Measurements from ENCODE around the gene NPIPB9.
"Not testable (repeated sequence)": the region's sequence is repeated elsewhere in the genome, so short reads cannot be mapped to it uniquely, and the experiment has no call there.

Gene NPIPB9

DNA sequence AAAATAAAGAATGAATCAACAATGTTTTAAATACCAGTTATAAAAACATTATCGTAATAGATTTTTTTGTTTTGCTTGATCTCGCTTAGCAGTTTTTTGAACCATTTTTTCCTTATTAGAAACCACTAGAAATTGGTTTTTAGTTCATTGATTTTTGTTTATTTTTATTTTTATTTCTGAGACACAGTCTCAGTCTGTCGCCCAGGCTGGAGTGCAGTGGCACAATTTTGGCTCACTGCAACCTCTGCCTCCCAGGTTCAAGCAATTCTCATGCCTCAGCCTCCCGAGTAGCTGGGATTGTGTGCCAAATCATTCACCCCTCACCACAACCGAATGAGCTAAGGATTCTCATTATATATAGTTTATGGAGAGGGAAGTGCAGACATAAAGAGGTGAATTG is at the start of gene NPIPB9:
Gene NPIPB9 (plus strand): TSS at position 301 of the 400 bp plus-strand sequence.
- not testable (repeated sequence) for H3K36me3 ChIP-seq (ENCODE audit: control insufficient read depth, insufficient read depth, low read length); H3K27ac ChIP-seq (ENCODE audit: low read depth, low read length); H3K4me3 ChIP-seq (ENCODE audit: low read depth, low read length); H3K27me3 ChIP-seq (ENCODE audit: control insufficient read depth, insufficient read depth, low read length); H3K9ac ChIP-seq (ENCODE audit: low read length); H3K9me3 ChIP-seq (ENCODE audit: control insufficient read depth, insufficient read depth, low read depth, low read length); H3K4me1 ChIP-seq (ENCODE audit: control insufficient read depth, insufficient read depth, low read length)

DNA sequence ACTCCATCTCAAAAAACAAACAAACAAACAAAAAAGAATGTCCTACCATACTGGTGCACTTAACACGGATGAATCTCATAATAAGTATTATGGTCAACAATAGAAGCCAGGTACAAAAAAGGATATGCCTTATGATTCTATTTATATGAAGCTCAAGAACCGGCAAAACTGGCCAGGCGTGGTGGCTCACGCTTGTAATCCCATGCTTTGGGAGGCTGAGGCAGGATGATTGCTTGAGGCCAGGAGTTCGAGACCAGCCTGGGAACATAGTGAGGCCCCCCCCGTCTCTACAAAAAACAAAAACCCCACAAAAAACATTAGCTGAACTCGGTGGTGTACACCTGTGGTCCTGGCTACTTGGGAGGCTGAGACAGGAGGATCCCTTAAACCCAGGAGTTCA is 47.3 kb upstream of the NPIPB9 start:
- H3K4me3 ChIP-seq (ENCODE audit: low read depth, low read length); H3K9me3 ChIP-seq (ENCODE audit: control insufficient read depth, insufficient read depth, low read depth, low read length); H3K9ac ChIP-seq (ENCODE audit: low read length); H3K27ac ChIP-seq (ENCODE audit: low read depth, low read length); H3K27me3 ChIP-seq (ENCODE audit: control insufficient read depth, insufficient read depth, low read length); H3K4me1 ChIP-seq (ENCODE audit: control insufficient read depth, insufficient read depth, low read length); H3K36me3 ChIP-seq (ENCODE audit: control insufficient read depth, insufficient read depth, low read length): not testable (repeated sequence)

DNA sequence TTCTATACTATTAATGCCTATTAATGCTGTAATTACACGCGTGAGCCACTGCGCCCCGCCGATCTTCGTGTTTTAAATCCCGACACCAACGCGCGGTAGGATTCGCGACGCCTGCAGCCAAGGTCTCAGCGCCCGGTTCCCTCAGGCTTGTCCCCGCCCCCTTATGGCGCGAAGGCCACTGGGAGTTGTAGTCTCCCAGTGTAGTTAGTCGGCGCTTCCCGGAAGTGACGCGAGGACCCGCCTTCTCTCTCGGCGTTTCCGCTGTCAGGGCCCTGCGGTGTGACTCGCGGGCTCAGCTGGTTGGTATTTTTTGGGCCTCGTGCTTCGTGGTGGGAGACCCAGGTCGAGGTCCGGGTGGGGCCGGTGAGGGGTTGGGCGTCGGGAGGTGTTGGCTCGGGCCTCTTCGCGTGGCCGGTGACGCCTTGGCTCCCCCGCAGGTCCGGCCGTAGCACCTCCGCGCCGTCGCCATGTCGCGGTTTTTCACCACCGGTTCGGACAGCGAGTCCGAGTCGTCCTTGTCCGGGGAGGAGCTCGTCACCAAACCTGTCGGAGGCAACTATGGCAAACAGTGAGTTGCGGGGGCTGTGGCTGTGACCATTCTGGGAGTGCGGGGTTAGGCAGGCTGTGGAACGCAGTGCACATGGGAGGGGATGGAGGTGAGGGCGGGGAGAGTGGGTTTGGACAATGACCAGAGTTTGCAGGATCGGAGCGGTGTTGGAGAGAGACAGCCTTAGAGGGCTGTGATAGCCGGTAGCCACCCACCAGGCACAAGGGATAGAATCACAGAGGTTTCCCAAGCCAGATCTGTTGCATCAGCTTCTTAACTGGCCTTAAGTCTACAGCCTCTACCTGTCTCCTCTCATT is 40.1 kb upstream of the NPIPB9 start, which contains the start of gene EIF3C:
Gene EIF3C (plus strand): TSS at position 245 of the 864 bp plus-strand sequence. CDS start 223 bp downstream, at position 468.
- H3K9me3 ChIP-seq (ENCODE audit: control insufficient read depth, insufficient read depth, low read depth, low read length); H3K4me3 ChIP-seq (ENCODE audit: low read depth, low read length); H3K4me1 ChIP-seq (ENCODE audit: control insufficient read depth, insufficient read depth, low read length); H3K27ac ChIP-seq (ENCODE audit: low read depth, low read length); H3K9ac ChIP-seq (ENCODE audit: low read length); H3K36me3 ChIP-seq (ENCODE audit: control insufficient read depth, insufficient read depth, low read length); H3K27me3 ChIP-seq (ENCODE audit: control insufficient read depth, insufficient read depth, low read length): not testable (repeated sequence)

DNA sequence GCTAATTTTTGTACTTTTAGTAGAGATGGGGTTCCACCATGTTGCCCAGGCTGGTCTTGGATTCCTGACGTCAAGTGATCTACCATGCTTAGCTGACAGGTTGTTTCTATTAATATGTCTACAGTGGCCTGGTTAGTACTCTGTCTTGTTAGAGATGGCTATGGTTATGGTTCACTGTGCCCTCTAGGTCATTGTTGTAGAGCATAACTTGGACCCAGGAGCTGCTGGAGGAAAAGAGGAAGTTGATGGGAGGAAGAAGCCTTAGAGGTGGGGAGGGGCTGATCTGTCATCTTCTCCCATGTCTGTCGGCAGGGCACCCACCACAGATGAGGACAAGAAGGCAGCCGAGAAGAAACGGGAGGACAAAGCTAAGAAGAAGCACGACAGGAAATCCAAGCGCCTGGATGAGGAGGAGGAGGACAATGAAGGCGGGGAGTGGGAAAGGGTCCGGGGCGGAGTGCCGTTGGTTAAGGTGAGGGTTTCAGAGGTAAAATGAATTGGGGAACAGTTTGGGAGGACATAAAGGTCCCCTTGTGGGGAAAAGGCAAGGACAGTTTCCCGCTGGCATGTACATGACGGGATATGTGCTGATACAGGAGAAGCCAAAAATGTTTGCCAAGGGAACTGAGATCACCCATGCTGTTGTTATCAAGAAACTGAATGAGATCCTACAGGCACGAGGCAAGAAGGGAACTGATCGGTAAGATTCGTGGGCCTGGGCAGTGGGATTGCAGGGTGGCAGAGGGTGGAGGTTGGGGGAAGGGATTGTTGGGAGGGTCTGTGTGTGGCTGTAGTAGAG is 28.5 kb upstream of the NPIPB9 start:
- not testable (repeated sequence) for H3K27me3 ChIP-seq (ENCODE audit: control insufficient read depth, insufficient read depth, low read length); H3K27ac ChIP-seq (ENCODE audit: low read depth, low read length); H3K9me3 ChIP-seq (ENCODE audit: control insufficient read depth, insufficient read depth, low read depth, low read length); H3K4me1 ChIP-seq (ENCODE audit: control insufficient read depth, insufficient read depth, low read length); H3K4me3 ChIP-seq (ENCODE audit: low read depth, low read length); H3K36me3 ChIP-seq (ENCODE audit: control insufficient read depth, insufficient read depth, low read length); H3K9ac ChIP-seq (ENCODE audit: low read length)

DNA sequence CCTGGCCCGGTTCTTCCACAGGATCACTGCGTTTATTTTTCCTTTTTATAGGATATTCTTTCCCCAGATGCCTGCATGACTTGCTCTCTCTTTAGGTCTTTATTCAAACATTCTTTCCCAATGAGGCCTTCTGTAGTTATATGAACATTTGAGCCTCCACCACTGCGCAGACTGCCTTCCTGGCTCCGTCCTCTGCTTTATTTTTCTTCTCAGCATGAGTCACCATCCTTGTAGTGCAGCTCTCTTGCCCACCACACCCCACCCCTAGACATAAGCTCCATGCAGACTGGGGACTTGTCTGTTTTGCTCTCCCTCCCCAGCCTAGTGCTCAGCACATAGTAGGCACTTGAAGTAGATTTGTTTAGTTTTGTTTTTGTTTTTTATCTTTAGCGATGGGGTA is 20.3 kb upstream of the NPIPB9 start:
- H3K27ac ChIP-seq (ENCODE audit: low read depth, low read length); H3K4me3 ChIP-seq (ENCODE audit: low read depth, low read length); H3K4me1 ChIP-seq (ENCODE audit: control insufficient read depth, insufficient read depth, low read length); H3K36me3 ChIP-seq (ENCODE audit: control insufficient read depth, insufficient read depth, low read length); H3K9ac ChIP-seq (ENCODE audit: low read length); H3K27me3 ChIP-seq (ENCODE audit: control insufficient read depth, insufficient read depth, low read length); H3K9me3 ChIP-seq (ENCODE audit: control insufficient read depth, insufficient read depth, low read depth, low read length): not testable (repeated sequence)

DNA sequence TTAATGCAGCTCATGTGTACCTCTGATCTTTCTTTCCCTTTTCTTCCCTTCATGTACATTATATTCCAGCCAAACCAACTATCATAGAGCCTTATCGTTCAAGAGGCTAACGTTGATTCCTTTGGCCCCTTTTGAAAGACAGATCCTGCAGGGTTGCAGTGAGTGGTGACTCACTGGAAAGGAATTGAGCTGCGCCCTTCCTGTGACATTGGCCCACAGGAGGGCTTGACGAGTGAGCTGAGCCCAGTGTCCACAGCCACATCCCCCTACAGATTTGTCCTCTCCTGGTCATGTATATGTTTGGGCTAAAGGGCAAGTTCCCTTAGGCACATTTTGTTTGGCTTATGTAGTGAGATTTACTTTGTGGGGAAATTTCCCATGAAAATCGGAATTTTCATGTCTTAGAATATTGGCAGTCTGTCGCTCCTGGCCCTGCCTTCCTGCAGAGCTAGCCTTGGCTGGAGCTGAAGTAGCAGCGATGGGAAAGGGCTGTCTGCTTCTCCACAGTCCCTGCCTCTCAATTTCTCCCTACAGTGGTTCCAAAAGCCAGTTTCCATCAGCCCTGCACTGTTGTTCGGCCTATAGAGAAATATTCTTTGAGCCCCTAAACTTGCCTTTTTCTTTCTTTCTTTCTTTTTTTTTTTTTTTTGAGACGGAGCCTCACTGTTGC is 19.0 kb upstream of the NPIPB9 start:
- not testable (repeated sequence) for H3K27me3 ChIP-seq (ENCODE audit: control insufficient read depth, insufficient read depth, low read length); H3K36me3 ChIP-seq (ENCODE audit: control insufficient read depth, insufficient read depth, low read length); H3K27ac ChIP-seq (ENCODE audit: low read depth, low read length); H3K4me3 ChIP-seq (ENCODE audit: low read depth, low read length); H3K4me1 ChIP-seq (ENCODE audit: control insufficient read depth, insufficient read depth, low read length); H3K9me3 ChIP-seq (ENCODE audit: control insufficient read depth, insufficient read depth, low read depth, low read length); H3K9ac ChIP-seq (ENCODE audit: low read length)

DNA sequence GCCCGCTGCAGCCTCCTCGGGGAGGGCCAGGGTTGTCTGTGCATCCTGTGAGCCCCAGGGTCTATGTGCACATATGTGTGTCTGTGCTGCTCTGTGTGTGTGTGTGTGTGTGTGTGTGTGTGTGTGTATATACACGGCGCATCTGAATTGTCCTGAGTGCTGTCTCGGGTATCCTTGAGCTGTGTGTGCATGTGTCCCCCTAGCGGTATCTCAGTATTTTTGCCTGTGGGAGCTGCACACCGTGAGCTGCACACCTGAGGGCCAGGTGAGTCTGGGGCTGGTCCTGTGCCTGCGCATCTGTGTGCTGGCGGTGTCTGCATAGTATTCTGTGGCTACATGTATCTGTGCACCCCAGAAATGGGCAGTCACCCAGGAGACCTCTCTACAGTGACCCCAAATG is 11.8 kb upstream of the NPIPB9 start:
- not testable (repeated sequence) for H3K4me3 ChIP-seq (ENCODE audit: low read depth, low read length); H3K4me1 ChIP-seq (ENCODE audit: control insufficient read depth, insufficient read depth, low read length); H3K9ac ChIP-seq (ENCODE audit: low read length); H3K27ac ChIP-seq (ENCODE audit: low read depth, low read length); H3K36me3 ChIP-seq (ENCODE audit: control insufficient read depth, insufficient read depth, low read length); H3K27me3 ChIP-seq (ENCODE audit: control insufficient read depth, insufficient read depth, low read length); H3K9me3 ChIP-seq (ENCODE audit: control insufficient read depth, insufficient read depth, low read depth, low read length)

DNA sequence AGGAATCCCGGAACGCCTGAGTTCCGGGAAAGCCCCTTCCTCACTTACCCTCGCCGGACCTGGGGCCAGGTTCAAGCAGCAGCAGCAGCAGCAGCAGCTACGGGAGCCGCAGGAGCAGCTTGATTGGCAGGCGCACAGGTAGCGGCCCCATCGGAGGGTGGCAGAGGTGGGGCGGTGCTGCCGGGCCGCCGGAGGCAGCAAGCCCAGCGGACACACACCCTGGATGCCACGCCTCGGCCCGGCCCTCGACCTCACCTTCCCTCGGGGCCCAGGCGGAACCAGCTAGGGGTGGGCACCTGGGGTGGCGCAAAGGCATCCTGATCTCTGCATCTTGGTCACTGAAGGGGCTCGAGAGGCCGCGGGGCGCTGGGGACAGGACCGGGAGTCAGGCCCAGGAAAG is 11.0 kb upstream of the NPIPB9 start:
- not testable (repeated sequence) for H3K9ac ChIP-seq (ENCODE audit: low read length); H3K9me3 ChIP-seq (ENCODE audit: control insufficient read depth, insufficient read depth, low read depth, low read length); H3K27ac ChIP-seq (ENCODE audit: low read depth, low read length); H3K36me3 ChIP-seq (ENCODE audit: control insufficient read depth, insufficient read depth, low read length); H3K27me3 ChIP-seq (ENCODE audit: control insufficient read depth, insufficient read depth, low read length); H3K4me1 ChIP-seq (ENCODE audit: control insufficient read depth, insufficient read depth, low read length)
- peak overlapping the region; percentile 36; the same call in 1 of the 2 replicates for H3K4me3 ChIP-seq (ENCODE audit: low read depth, low read length)

DNA sequence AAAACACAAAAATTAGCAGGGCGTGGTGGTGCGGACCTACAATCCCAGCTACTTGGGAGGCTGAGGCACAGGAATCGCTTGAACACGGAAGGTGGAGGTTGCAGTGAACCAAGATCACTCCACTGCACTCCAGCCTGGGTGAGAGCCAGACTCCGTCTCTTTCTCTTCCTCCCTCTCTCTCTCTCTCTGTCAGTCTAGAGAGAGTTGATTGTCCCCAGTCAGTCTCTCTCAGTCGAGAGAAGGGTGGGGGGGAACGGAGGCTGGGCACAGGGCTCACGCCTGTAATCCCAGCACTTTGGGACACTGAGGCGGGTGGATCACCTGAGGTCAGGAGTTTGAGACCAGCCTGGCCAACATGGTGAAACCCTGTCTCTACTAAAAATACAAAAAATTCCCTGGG is 10.3 kb upstream of the NPIPB9 start:
- H3K27me3 ChIP-seq (ENCODE audit: control insufficient read depth, insufficient read depth, low read length); H3K9ac ChIP-seq (ENCODE audit: low read length); H3K4me1 ChIP-seq (ENCODE audit: control insufficient read depth, insufficient read depth, low read length); H3K27ac ChIP-seq (ENCODE audit: low read depth, low read length); H3K9me3 ChIP-seq (ENCODE audit: control insufficient read depth, insufficient read depth, low read depth, low read length); H3K36me3 ChIP-seq (ENCODE audit: control insufficient read depth, insufficient read depth, low read length); H3K4me3 ChIP-seq (ENCODE audit: low read depth, low read length): not testable (repeated sequence)

DNA sequence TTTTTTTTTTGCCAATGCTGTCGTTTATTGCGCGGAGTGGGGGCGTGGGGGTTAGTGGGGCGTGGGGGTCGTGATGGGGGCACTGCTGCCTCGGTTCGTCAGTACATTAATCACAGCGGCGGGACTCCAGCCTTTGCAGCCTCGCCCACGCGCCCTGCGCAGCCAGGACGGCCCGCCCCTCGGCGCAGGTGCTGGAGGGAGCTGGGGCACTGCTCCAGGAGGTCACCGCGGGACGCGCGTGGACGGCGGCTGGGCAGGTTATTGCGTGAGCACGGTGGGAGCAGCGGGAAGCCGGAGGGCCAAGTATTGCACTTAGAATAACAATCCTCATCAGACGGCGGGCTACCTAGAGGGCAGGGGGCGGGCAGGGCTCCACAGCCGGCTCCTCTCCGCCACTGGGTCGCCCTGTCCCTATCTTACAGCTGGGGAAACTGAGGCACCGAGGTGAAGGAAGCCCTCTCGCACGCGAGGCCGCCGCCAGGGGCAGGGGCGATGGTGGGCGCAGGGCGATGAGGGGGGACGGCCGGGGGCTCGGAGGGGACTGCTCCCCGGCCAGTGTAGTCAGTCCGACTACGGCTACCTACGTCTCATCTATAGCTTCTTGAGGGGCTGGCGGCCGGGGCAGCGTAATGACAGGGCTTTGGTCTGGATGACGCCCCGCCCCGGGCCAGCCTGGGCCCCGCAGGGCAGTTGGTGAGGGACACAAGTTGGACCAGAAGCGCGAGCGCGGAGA is 4.8 kb upstream of the NPIPB9 start:
- not testable (repeated sequence) for H3K27ac ChIP-seq (ENCODE audit: low read depth, low read length); H3K9me3 ChIP-seq (ENCODE audit: control insufficient read depth, insufficient read depth, low read depth, low read length); H3K27me3 ChIP-seq (ENCODE audit: control insufficient read depth, insufficient read depth, low read length); H3K9ac ChIP-seq (ENCODE audit: low read length); H3K36me3 ChIP-seq (ENCODE audit: control insufficient read depth, insufficient read depth, low read length); H3K4me3 ChIP-seq (ENCODE audit: low read depth, low read length); H3K4me1 ChIP-seq (ENCODE audit: control insufficient read depth, insufficient read depth, low read length)
